Effector CD8-positive, alpha-beta T cell (primary cell): Measurements from ENCODE around the gene WDR11.

ENCODE experiments used
- DNase-seq: peaks from one replicate; lab custom pipeline; 2025; lab: John Stamatoyannopoulos, UW
- total RNA-seq, 4 experiments: gene quantifications; one replicate each; lab custom pipeline; 2026; lab: John Stamatoyannopoulos, UW

Gene WDR11
- 66.2 to 132 (median 103) reads per million in 4 experiments for total RNA-seq

- peak; percentile 27 for DNase-seq
Observed at GRCh38 chr10:120850911-120851865, at the start of gene WDR11. Gene WDR11 (plus strand): TSS chr10:120851362. CDS start chr10:120851421, 59 bp downstream.

- no peak for DNase-seq
Observed at GRCh38 chr10:120802935-120803334, 48.2 kb upstream of the WDR11 start.

- no peak for DNase-seq
Observed at GRCh38 chr10:120803972-120804371, 47.2 kb upstream of the WDR11 start.

GRCh38 chr10:120805014-120805812 lies 45.9 kb upstream of the WDR11 start:
- no peak for DNase-seq

- DNase-seq: no peak
Observed at GRCh38 chr10:120806081-120806480, 45.1 kb upstream of the WDR11 start.

- no peak for DNase-seq
Observed at GRCh38 chr10:120810298-120810697, 40.9 kb upstream of the WDR11 start.

DNA sequence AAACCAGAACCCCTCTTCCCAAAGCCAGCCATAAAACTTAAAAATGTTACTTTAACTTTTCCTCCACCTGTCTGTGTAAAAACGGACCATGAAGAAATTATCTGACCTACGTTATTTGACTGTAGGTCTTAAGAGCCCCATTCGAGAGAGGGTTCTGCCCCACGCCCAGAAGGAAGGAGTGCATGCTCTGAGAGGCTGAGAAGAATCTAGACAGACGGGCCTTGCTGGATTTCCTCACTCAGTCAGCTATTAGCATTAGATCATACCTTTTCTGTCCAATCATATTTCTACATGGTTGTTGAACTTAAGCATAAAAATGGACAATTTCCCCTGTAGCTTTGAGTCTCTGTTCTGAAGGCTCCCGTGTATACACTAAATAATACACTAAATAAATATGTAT lies 38.1 kb upstream of the WDR11 start:
- DNase-seq: no peak

- DNase-seq: no peak
Observed at GRCh38 chr10:120818301-120818700, 32.9 kb upstream of the WDR11 start.

- no peak for DNase-seq
Observed at GRCh38 chr10:120819366-120819765, 31.8 kb upstream of the WDR11 start.

DNA sequence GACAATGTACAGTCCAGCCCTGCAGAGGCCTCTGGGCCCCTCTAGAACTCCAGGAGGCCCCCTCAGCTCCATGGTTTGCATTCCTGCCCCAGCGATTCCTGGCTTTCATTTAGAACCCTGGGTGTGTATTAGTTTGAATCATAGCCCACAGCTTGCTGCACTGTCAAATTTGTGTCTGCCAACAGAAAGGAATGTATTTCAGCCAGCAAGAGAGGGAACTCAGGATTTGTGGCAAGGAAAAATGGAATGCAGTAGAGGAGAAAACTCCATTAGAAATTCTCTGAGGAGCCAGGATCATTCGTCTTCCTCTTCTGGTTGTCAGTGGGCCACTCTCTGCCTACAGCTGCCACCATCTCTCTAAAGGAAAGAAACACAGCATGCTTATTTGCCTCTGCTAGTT lies 27.9 kb upstream of the WDR11 start:
- DNase-seq: no peak

DNA sequence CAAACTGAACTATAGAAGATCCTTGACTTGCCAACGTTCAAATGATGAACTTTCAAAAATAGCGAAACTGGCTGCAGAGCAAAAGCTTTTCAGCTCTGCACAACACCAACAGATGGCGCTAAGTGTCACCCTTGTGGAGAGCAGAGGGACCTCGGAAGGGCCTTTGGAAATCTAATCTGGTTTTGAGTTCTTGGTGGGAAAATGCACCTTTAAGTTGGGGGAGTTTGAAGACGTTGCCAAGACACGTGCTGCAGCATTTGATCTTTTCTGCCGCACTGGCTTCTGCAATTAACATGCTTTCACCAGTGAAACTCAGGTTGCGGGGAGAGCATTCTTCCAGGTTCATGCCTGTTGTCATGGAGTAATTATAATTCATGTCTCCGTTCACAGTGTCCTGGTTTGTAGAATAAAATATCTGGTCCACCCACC lies 26.3 kb upstream of the WDR11 start:
- DNase-seq: no peak

DNA sequence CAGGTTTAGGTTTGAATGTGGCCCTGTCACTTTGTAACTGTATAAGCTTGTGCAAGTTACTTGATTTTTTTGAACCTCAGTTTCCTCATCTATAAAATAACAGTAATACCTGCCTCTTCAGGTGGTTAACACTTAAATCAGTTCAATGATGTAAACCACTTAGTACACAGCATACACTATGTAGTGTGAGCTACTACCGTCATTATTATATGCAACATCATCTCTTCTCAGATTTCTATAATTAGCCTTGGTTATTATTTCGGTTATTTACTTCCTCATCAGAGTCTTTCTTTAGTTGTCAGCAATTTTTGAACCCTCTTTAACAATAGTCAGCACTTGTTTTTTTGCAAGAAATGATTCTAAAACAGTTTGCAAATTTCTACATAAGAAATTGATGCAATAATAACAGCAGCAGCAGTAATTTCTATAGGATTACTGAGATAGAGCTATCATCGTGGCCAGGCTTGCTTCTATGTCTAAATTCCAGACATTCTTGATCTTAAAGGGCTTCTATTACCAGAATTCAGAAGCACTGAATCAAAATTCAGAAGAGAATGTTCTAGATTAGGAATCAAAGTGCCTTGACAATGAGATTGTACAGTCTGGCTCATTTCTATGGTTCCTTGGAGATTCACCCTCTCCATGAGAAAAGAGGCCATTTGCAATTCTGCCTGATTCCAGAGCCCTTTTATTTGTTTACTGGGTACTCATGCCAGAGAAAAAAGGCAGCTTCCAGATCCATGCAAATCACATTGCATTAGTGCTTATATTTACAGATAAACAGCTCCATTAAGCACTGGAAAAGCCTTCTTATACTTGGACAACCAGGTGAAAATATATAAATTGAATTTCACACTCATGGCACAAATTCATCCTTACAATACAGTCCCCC lies 25.0 kb upstream of the WDR11 start:
- no peak for DNase-seq

- no peak for DNase-seq
Observed at GRCh38 chr10:120827251-120827875, 23.8 kb upstream of the WDR11 start.

GRCh38 chr10:120828763-120829319 lies 22.3 kb upstream of the WDR11 start:
- no peak for DNase-seq

- DNase-seq: no peak
Observed at GRCh38 chr10:120832106-120832505, 19.1 kb upstream of the WDR11 start.

GRCh38 chr10:120833222-120833928 lies 17.8 kb upstream of the WDR11 start:
- no peak for DNase-seq

DNA sequence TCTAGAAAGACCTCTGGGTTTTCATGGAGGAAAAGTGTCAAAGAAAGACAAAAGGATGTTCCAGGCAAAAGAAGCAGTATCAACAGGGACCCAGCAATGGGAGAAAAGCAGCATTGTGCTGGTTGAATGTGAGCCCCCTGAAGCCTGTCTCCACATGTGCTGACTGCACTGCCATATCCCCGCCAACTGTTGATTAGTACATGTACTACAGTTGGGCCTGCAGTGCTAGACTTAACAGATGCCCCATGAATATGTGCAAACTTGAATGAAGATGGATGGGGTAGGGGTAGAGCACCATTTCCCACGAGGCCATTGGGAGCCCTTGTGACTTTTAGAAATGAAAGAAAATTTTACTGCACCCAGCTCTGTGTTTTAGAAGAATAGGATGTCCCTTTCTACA lies 15.6 kb upstream of the WDR11 start:
- no peak for DNase-seq

DNA sequence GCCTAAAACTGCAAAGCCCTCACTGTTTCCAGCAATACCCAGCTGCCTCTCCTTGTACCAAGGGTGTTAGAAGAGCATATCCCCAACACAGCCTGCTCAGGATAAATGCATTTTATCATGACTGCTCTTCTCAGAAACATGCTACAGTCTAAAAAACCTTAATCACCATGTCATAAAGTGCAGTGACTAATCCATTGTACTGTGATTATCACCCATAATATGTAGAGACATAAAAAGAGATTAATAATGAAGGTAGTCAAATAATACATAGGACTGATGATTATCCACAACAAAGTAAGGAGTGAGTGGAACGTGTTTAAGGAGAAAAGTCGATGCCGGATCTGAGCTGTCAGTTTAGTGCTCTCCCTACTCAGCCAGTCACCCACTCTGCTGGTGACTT lies 12.2 kb upstream of the WDR11 start:
- no peak for DNase-seq

DNA sequence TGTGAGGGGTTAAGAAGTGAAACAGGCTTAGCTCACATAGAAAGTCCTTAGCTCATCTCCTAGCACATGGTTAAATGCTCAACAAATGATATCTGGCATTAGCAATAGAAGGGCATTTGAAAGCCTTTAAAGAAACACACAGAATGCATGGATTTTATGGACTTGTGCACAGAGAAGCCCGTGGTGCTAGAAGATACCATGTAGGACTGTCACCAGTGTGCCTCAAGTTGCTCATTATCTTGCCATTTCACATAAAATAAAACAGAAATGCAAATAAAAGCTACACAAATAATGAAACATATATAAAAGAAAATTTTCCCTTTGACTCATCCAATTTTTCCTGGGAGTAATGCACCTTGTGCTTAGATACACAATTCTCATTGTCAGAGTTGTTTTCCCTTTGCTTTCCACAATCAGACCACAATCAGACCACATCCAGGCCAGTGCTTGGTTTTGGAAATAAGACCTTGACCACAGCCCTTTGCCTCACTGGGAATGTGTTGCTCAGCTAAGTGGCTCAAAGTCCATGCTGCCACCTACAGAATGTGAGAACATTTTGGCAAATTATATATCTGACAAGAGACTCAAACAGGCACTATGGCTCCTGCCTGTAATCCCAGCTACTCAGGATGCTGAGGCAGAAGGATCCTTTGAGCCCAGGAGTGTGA lies 9.5 kb upstream of the WDR11 start:
- no peak for DNase-seq

DNA sequence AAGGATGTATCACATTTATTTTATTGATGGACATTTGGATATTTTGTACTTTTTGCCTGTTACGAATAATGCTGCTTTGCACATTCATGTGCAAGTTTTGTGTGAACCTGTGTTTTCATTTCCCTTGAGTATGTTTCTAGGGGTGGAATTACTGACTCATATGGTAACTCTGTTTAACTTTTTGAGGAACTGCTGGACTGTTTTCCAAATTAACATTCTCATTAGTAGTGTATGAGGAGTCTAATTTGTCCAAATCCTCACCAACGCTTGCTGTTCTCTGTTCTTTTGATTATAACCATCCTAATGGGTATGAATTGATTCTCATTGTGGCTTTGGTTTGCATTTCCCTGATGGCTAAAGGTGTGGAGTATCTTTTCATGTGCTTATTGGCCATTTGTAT lies 3.2 kb downstream of the WDR11 start:
- no peak for DNase-seq
